Upper lobe of left lung (tissue), 6 donors: Measurements from ENCODE around the gene IGIP. TPM values are rescaled to one million over a fixed set of nuclear protein-coding genes. Genes with fewer than 3 reads are reported as not detected.

Experiments
- ATAC-seq, 2 donors: fragments of 200-7000 bp; cut with Tn5 transposase; one replicate each; pipeline ENCODE4 v1.9.1; 2022; ENCODE audit warnings: mild to moderate bottlenecking in 2 of 2, moderate library complexity in 2 of 2; ENCODE audit not compliant: low FRiP score in 2 of 2
- DNase-seq, 2 donors: peaks; one replicate each; pipeline ENCODE4 v3.0.0-alpha.2; 2019 to 2020
- H3K27ac ChIP-seq, 4 donors: fragments of 200-600 bp; sonication (generic); one replicate each; pipeline ENCODE4 v1.5.1; 2016 to 2019
- H3K27me3 ChIP-seq, 4 donors: fragments of 200-600 bp; sonication (generic); one replicate each; pipeline ENCODE4 v1.5.1; 2017 to 2019
- H3K36me3 ChIP-seq, 4 donors: fragments of 200-600 bp; sonication (generic); one replicate each; pipeline ENCODE4 v1.5.1; 2016 to 2019
- H3K4me1 ChIP-seq, 4 donors: fragments of 200-600 bp; sonication (generic); one replicate each; pipeline ENCODE4 v1.5.1; 2018 to 2019
- H3K4me3 ChIP-seq, 4 donors: fragments of 200-600 bp; sonication (generic); one replicate each; pipeline ENCODE4 v1.5.1; 2017 to 2019; ENCODE audit warnings: mild to moderate bottlenecking in 2 of 4, moderate library complexity in 1 of 4
- H3K9me3 ChIP-seq, 4 donors: fragments of 200-600 bp; sonication (generic); one replicate each; pipeline ENCODE4 v1.5.1; 2018 to 2019
- EP300 ChIP-seq, 4 donors: sonication (generic); formaldehyde crosslinking; IDR thresholded peaks; one replicate each; pipeline ENCODE4 v1.5.1; 2017; ENCODE audit warnings: antibody characterized with exemption in 4 of 4, control low read depth in 2 of 4
- POLR2A ChIP-seq, 4 donors: fragments of 450-650 bp; IDR thresholded peaks; one replicate each; pipeline ENCODE4 v1.5.1; 2016 to 2017; ENCODE audit warnings: antibody characterized with exemption in 4 of 4, mild to moderate bottlenecking in 2 of 4
- POLR2AphosphoS5 ChIP-seq, 2 donors: sonication (generic); formaldehyde crosslinking; IDR thresholded peaks; one replicate each; pipeline ENCODE4 v1.5.1; 2017; ENCODE audit warnings: antibody characterized with exemption in 2 of 2
- WGBS, 2 donors: methylation state at CpG; one replicate each; pipeline ENCODE4 v1.1.5; 2017 to 2018; 5-methylcytosine and 5-hydroxymethylcytosine counted together
- total RNA-seq, 6 donors: library from RNA; depleted of rRNA in 4 of 6; stranded (reverse); fragments of >200 nt in 4 of 6; gene quantifications; one replicate each; pipeline versions ENCODE4 v1.1.0 to v1.2.1, GENCODE V29; 2016 to 2021
- TF ChIP-seq, protein P1 (sequence below), 6 experiments: fragments of 450-650 bp in 4 of 6; fragments of 200-600 bp in 2 of 6; sonication (generic) in 2 of 6; IDR thresholded peaks; one replicate each; pipeline ENCODE4 v1.5.1; 2016 to 2019; ENCODE audit warnings: antibody characterized with exemption in 6 of 6
- donor health status: DM: no; HTN: no; CAD: no; lungs with moderate emphysema.
- donor health status: DM: no; HTN: yes; CAD: no; lungs with severe emphysema.

IGIP gene
- total RNA-seq, 6 donors from 2014 or later = 8.4 to 32.8 (median 11.8) TPM

DNA sequence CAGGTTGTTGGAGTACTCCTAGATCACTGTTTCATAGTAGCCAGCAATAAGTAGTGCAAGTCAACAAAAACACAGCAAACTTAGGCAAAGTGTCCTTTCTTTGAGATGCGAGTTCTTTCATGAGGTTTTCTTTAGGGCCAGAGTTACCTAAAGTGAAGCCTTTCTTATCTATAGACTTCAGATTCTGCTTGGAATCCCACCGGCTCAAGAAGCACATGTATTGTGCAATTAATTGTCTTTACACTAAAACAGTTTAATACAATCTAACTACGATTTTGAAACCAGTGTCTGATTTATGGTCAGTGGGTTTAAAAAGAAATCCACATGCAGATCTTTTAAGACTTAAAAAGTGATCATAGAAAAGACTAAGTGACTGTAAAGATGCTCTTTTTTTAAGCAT, 8.2 kb upstream of the IGIP start:
- H3K4me1 ChIP-seq = peaks cover 46 to 69% (median 56%) of the 10 kb centered on the region in 4 donors
- H3K27ac ChIP-seq = no peak overlapping the region
- TF ChIP-seq EP300 (IDR thresholded peaks at IDR 0.05) = no peak
- TF ChIP-seq, protein P1, sequence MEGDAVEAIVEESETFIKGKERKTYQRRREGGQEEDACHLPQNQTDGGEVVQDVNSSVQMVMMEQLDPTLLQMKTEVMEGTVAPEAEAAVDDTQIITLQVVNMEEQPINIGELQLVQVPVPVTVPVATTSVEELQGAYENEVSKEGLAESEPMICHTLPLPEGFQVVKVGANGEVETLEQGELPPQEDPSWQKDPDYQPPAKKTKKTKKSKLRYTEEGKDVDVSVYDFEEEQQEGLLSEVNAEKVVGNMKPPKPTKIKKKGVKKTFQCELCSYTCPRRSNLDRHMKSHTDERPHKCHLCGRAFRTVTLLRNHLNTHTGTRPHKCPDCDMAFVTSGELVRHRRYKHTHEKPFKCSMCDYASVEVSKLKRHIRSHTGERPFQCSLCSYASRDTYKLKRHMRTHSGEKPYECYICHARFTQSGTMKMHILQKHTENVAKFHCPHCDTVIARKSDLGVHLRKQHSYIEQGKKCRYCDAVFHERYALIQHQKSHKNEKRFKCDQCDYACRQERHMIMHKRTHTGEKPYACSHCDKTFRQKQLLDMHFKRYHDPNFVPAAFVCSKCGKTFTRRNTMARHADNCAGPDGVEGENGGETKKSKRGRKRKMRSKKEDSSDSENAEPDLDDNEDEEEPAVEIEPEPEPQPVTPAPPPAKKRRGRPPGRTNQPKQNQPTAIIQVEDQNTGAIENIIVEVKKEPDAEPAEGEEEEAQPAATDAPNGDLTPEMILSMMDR (IDR thresholded peaks at IDR 0.05) = no peak
- no peak for TF ChIP-seq POLR2A (IDR thresholded peaks at IDR 0.05)
- TF ChIP-seq POLR2AphosphoS5 (IDR thresholded peaks at IDR 0.05) = no peak
- no peak overlapping the region for H3K4me3 ChIP-seq
- ATAC-seq (no peak), DNase-seq (no peak)
- peaks cover 0 to 5% (median 0%) of the 10 kb centered on the region in 4 donors for H3K9me3 ChIP-seq
- H3K36me3 ChIP-seq = no peaks in the 10 kb centered on the region
- H3K27me3 ChIP-seq = no peaks in the 10 kb centered on the region
- 52 to 67% methylated on average over 3 of the region's 3 CpGs for WGBS, 2 donors

DNA sequence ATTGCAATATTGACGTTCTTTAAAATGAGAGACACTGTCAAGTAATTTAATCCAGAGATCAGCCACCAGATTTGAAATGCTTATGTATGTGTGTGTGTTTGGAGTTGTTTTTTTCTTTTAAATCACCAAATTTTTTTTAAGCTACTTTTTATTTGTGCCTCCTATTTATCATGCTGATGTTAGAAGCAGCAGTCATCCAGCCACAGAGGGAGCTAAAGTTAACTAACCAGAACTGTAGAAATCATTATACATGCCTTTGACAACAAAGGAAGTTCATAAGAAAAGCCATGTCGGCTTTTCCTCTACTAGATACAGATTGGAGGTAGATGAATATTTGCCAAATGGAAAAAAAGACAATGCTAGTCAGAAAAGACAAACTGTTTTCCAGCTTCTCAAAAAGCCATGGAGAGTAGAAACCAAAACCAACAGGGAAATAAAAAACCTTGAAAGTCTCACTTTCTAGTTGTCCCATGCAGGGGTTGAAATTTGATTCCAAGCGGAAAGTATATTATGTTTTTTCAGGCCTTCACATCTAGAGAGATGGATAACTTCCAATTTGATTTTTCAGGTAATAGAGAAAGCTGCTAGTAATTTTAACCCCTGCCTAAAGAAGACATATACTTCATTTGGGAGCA, 7.3 kb upstream of the IGIP start:
- H3K4me1 ChIP-seq = peaks cover 43 to 68% (median 48%) of the 10 kb centered on the region in 4 donors
- no peaks in the 10 kb centered on the region for H3K36me3 ChIP-seq
- peaks cover 0 to 5% (median 0%) of the 10 kb centered on the region in 4 donors for H3K9me3 ChIP-seq
- 66 to 77% methylated on average over 3 of the region's 3 CpGs for WGBS, 2 donors
- ATAC-seq (no peak), DNase-seq (no peak)
- TF ChIP-seq POLR2AphosphoS5 (IDR thresholded peaks at IDR 0.05) (no peak), EP300 (IDR thresholded peaks at IDR 0.05) (no peak), POLR2A (IDR thresholded peaks at IDR 0.05) (no peak)
- TF ChIP-seq, protein P1 (IDR thresholded peaks at IDR 0.05) = no peak
- no peak overlapping the region for H3K4me3 ChIP-seq
- no peak overlapping the region for H3K27ac ChIP-seq
- no peaks in the 10 kb centered on the region for H3K27me3 ChIP-seq

DNA sequence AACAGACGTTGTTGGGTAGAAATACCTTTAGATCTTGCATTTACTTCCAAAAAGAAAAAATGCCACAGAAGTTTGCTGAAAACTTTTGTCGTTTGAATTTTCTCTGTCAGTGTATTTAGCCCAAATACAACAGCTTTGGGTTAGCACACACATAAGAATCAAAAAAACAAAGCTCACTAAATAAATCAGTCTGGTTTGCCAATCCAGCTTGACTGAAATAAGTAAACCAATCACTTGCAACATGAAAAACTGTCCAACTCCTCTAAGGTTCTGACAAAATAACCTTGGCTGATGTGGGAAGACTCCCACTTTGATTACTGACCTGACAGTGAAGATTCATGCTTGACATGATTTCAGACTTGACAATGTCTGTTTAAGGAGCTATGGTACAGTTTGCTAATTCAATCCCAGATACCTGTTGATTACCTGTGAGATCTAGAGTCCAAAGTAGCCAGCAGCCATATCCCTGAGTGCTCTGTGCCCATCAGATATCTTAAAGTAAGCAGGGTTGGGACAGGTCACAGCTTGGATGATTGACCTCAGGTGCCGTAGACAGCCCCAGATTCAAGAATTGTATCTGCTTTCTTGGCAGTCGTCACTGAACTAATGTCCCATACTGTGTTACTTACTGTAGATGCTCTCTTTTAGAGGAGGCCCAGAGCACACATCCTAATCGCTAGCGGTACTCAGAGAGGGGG, 727 bp downstream of the IGIP start:
- no peaks in the 10 kb centered on the region for H3K36me3 ChIP-seq
- TF ChIP-seq, protein P1 (IDR thresholded peaks at IDR 0.05) = no peak
- TF ChIP-seq EP300 (IDR thresholded peaks at IDR 0.05) (no peak), POLR2AphosphoS5 (IDR thresholded peaks at IDR 0.05) (no peak), POLR2A (IDR thresholded peaks at IDR 0.05) (no peak)
- 93 to 94% methylated on average over 6 of the region's 6 CpGs for WGBS, 2 donors
- no peak for DNase-seq
- no peak overlapping the region for H3K27ac ChIP-seq
- H3K4me3 ChIP-seq = no peak overlapping the region
- H3K9me3 ChIP-seq = no peaks in the 10 kb centered on the region
- H3K27me3 ChIP-seq = no peaks in the 10 kb centered on the region
- ATAC-seq = peak in 1 of 2 donors; percentile 30
- H3K4me1 ChIP-seq = peaks cover 9 to 31% (median 15%) of the 10 kb centered on the region in 4 donors

DNA sequence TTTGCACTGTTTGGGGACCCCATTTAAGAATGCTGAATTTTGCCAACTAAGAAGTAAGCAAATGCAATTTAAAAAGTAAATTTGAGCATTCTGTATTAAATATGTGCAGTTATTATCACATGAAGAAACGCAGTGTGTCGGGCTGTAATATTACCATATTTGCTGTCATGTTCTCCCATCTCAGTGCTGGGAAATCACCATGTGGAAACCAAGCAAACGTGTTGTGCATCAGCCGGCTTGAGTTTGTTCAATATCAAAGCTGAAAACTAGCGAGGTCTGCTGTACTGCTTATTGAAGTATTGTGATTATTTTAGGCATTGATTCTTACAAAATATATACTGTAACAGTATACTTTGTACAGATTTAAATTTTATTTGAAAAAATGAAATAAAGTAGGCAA, 2.6 kb downstream of the IGIP start:
- H3K4me1 ChIP-seq = peaks cover 18 to 36% (median 31%) of the 10 kb centered on the region in 4 donors
- no peak overlapping the region for H3K27ac ChIP-seq
- no peaks in the 10 kb centered on the region for H3K9me3 ChIP-seq
- H3K36me3 ChIP-seq = no peaks in the 10 kb centered on the region
- no peaks in the 10 kb centered on the region for H3K27me3 ChIP-seq
- DNase-seq = no peak
- no peak for TF ChIP-seq POLR2AphosphoS5 (IDR thresholded peaks at IDR 0.05)
- no peak for TF ChIP-seq POLR2A (IDR thresholded peaks at IDR 0.05)
- TF ChIP-seq, protein P1 (IDR thresholded peaks at IDR 0.05) = no peak
- ATAC-seq = no peak
- WGBS, 2 donors = 95% methylated on average over 5 of the region's 5 CpGs
- no peak overlapping the region for H3K4me3 ChIP-seq
